ENCODE measurements around the gene MGAM2.

The MGAM2 gene

DNA sequence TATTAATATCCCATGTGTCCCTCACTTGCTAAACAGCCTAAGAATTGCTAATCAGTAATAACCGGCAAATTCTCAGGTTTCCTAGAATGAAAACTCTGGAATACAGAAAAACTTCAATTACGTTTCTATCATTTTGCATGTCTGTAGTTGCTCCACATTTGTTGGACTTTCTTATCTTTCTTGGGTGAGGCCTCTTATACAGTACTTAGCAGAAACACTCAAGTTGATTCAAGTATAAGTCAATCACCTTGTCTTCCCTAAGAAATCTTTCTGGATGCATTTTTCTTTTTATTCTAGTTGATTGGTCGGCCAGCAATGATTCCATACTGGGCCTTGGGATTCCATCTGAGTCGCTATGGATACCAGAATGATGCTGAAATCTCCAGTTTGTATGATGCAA is 61.4 kb downstream of the MGAM2 start:
- Histone ChIP-seq H3K79me1 (ENCODE audit: low read depth, low read length) (no peaks in the 10 kb centered on the region), H2BK120ac (ENCODE audit: low read depth, low read length) (no peak overlapping the region), H4K8ac (ENCODE audit: low read depth, low read length) (no peak overlapping the region), H2AFZ (ENCODE audit: low read length) (no peak overlapping the region), H3K27ac (replicated peaks; ENCODE audit: low read length) (no peak overlapping the region), H3K18ac (ENCODE audit: low read length) (no peak overlapping the region), H3K23ac (ENCODE audit: low read depth, low read length, poor library complexity) (no peak overlapping the region), H3K36me3 (replicated peaks in 1 of 2; ENCODE audit: control insufficient read depth in 2 of 2, insufficient read depth in 2 of 2, low read length in 2 of 2) (no peaks in the 10 kb centered on the region), H3K4me3 (ENCODE audit: low read length in 2 of 2) (no peak overlapping the region), H3K9ac (ENCODE audit: low read depth, low read length, poor library complexity) (no peak overlapping the region), H2BK15ac (ENCODE audit: low read length) (no peak overlapping the region), H3K4me1 (ENCODE audit: control insufficient read depth in 2 of 2, insufficient read depth in 1 of 2, low read depth in 1 of 2, low read length in 2 of 2) (no peaks in the 10 kb centered on the region), H3K14ac (ENCODE audit: low read length) (no peak overlapping the region), H2BK12ac (ENCODE audit: low read length) (no peak overlapping the region), H2BK5ac (ENCODE audit: low read length) (no peak overlapping the region), H3K27me3 (ENCODE audit: control insufficient read depth in 3 of 3, insufficient read depth in 3 of 3, low read depth in 1 of 3, low read length in 3 of 3) (no peaks in the 10 kb centered on the region), H3K4me2 (ENCODE audit: insufficient read depth, low read length, poor library complexity, severe bottlenecking) (no peak overlapping the region), H2AK5ac (ENCODE audit: low read depth, low read length) (no peak overlapping the region), H3K4ac (ENCODE audit: low read length) (no peak overlapping the region), H3K9me3 (replicated peaks in 1 of 2; ENCODE audit: control insufficient read depth in 2 of 2, insufficient read depth in 1 of 2, low read depth in 1 of 2, low read length in 2 of 2) (no peaks in the 10 kb centered on the region), H4K91ac (ENCODE audit: low read depth, low read length, poor library complexity) (no peak overlapping the region)
- DNase-seq (ENCODE audit: low spot score): no peak
- WGBS, 2 donors (ENCODE audit: extremely low coverage in 2 of 2, insufficient read length in 2 of 2, insufficient replicate concordance in 1 of 2): no CpG with 5 or more reads among the region's 4 CpGs

- no peak overlapping the region for H3K23ac ChIP-seq (ENCODE audit: low read depth, low read length, poor library complexity)
- no peak overlapping the region for H4K8ac ChIP-seq (ENCODE audit: low read depth, low read length)
- H2BK5ac ChIP-seq (ENCODE audit: low read length): no peak overlapping the region
- H2BK120ac ChIP-seq (ENCODE audit: low read depth, low read length): no peak overlapping the region
- no peaks in the 10 kb centered on the region for H3K36me3 ChIP-seq (replicated peaks in 1 of 2; ENCODE audit: control insufficient read depth in 2 of 2, insufficient read depth in 2 of 2, low read length in 2 of 2)
- H3K79me1 ChIP-seq (ENCODE audit: low read depth, low read length): no peaks in the 10 kb centered on the region
- DNase-seq (ENCODE audit: low spot score): no peak
- H3K4me3 ChIP-seq (ENCODE audit: low read length in 2 of 2): no peak overlapping the region
- H3K27ac ChIP-seq (replicated peaks; ENCODE audit: low read length): no peak overlapping the region
- no peak overlapping the region for H3K4me2 ChIP-seq (ENCODE audit: insufficient read depth, low read length, poor library complexity, severe bottlenecking)
- H2AK5ac ChIP-seq (ENCODE audit: low read depth, low read length): no peak overlapping the region
- no peak overlapping the region for H3K9ac ChIP-seq (ENCODE audit: low read depth, low read length, poor library complexity)
- no peaks in the 10 kb centered on the region for H3K9me3 ChIP-seq (replicated peaks in 1 of 2; ENCODE audit: control insufficient read depth in 2 of 2, insufficient read depth in 1 of 2, low read depth in 1 of 2, low read length in 2 of 2)
- no peak overlapping the region for H2BK12ac ChIP-seq (ENCODE audit: low read length)
- no peak overlapping the region for H3K14ac ChIP-seq (ENCODE audit: low read length)
- no CpG with 5 or more reads among the region's 2 CpGs for WGBS, 2 donors (ENCODE audit: extremely low coverage in 2 of 2, insufficient read length in 2 of 2, insufficient replicate concordance in 1 of 2)
- H3K4me1 ChIP-seq (ENCODE audit: control insufficient read depth in 2 of 2, insufficient read depth in 1 of 2, low read depth in 1 of 2, low read length in 2 of 2): no peaks in the 10 kb centered on the region
- H3K27me3 ChIP-seq (ENCODE audit: control insufficient read depth in 3 of 3, insufficient read depth in 3 of 3, low read depth in 1 of 3, low read length in 3 of 3): no peaks in the 10 kb centered on the region
- no peak overlapping the region for H4K91ac ChIP-seq (ENCODE audit: low read depth, low read length, poor library complexity)
- H2BK15ac ChIP-seq (ENCODE audit: low read length): no peak overlapping the region
- H3K18ac ChIP-seq (ENCODE audit: low read length): no peak overlapping the region
- no peak overlapping the region for H2AFZ ChIP-seq (ENCODE audit: low read length)
- H3K4ac ChIP-seq (ENCODE audit: low read length): no peak overlapping the region
Observed at GRCh38 chr7:142174441-142174840, 62.9 kb downstream of the MGAM2 start.

DNA sequence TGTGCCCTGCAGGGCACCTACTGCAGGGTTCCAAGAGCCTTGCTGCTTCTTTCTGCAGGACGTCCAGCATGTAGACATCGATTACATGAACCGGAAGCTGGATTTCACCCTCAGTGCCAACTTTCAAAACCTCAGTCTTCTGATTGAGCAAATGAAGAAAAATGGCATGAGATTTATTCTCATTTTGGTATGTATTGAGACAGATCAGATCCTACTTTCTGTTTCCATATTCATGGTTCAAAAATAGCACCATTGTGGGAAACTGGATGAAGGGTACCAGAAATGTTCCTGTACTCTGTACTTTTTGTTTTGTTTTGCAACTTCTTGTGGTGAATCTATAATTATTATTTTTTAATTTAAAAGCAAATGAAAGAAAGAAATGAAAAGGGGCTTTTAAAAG is 64.1 kb downstream of the MGAM2 start:
- Histone ChIP-seq H2BK120ac (ENCODE audit: low read depth, low read length) (no peak overlapping the region), H2AK5ac (ENCODE audit: low read depth, low read length) (no peak overlapping the region), H3K9ac (ENCODE audit: low read depth, low read length, poor library complexity) (no peak overlapping the region), H3K4me1 (ENCODE audit: control insufficient read depth in 2 of 2, insufficient read depth in 1 of 2, low read depth in 1 of 2, low read length in 2 of 2) (no peaks in the 10 kb centered on the region), H2BK5ac (ENCODE audit: low read length) (no peak overlapping the region), H2BK15ac (ENCODE audit: low read length) (no peak overlapping the region), H4K8ac (ENCODE audit: low read depth, low read length) (no peak overlapping the region), H2BK12ac (ENCODE audit: low read length) (no peak overlapping the region), H3K14ac (ENCODE audit: low read length) (no peak overlapping the region), H3K27me3 (ENCODE audit: control insufficient read depth in 3 of 3, insufficient read depth in 3 of 3, low read depth in 1 of 3, low read length in 3 of 3) (no peaks in the 10 kb centered on the region), H3K36me3 (replicated peaks in 1 of 2; ENCODE audit: control insufficient read depth in 2 of 2, insufficient read depth in 2 of 2, low read length in 2 of 2) (no peaks in the 10 kb centered on the region), H3K23ac (ENCODE audit: low read depth, low read length, poor library complexity) (no peak overlapping the region), H3K9me3 (replicated peaks in 1 of 2; ENCODE audit: control insufficient read depth in 2 of 2, insufficient read depth in 1 of 2, low read depth in 1 of 2, low read length in 2 of 2) (no peaks in the 10 kb centered on the region), H3K18ac (ENCODE audit: low read length) (no peak overlapping the region), H2AFZ (ENCODE audit: low read length) (no peak overlapping the region), H3K4ac (ENCODE audit: low read length) (no peak overlapping the region), H3K27ac (replicated peaks; ENCODE audit: low read length) (no peak overlapping the region), H4K91ac (ENCODE audit: low read depth, low read length, poor library complexity) (no peak overlapping the region), H3K4me3 (ENCODE audit: low read length in 2 of 2) (no peak overlapping the region), H3K4me2 (ENCODE audit: insufficient read depth, low read length, poor library complexity, severe bottlenecking) (no peak overlapping the region), H3K79me1 (ENCODE audit: low read depth, low read length) (no peaks in the 10 kb centered on the region)
- no peak for DNase-seq (ENCODE audit: low spot score)
- WGBS, 2 donors (ENCODE audit: extremely low coverage in 2 of 2, insufficient read length in 2 of 2, insufficient replicate concordance in 1 of 2): no CpG with 5 or more reads among the region's 3 CpGs

- Histone ChIP-seq H3K23ac (ENCODE audit: low read depth, low read length, poor library complexity) (no peak overlapping the region), H3K9ac (ENCODE audit: low read depth, low read length, poor library complexity) (no peak overlapping the region), H3K18ac (ENCODE audit: low read length) (no peak overlapping the region), H4K8ac (ENCODE audit: low read depth, low read length) (no peak overlapping the region), H3K4ac (ENCODE audit: low read length) (no peak overlapping the region), H3K4me2 (ENCODE audit: insufficient read depth, low read length, poor library complexity, severe bottlenecking) (no peak overlapping the region), H2BK5ac (ENCODE audit: low read length) (no peak overlapping the region), H3K27ac (replicated peaks; ENCODE audit: low read length) (no peak overlapping the region), H3K4me1 (ENCODE audit: control insufficient read depth in 2 of 2, insufficient read depth in 1 of 2, low read depth in 1 of 2, low read length in 2 of 2) (no peaks in the 10 kb centered on the region), H3K36me3 (replicated peaks in 1 of 2; ENCODE audit: control insufficient read depth in 2 of 2, insufficient read depth in 2 of 2, low read length in 2 of 2) (no peaks in the 10 kb centered on the region), H3K79me1 (ENCODE audit: low read depth, low read length) (no peaks in the 10 kb centered on the region), H2AFZ (ENCODE audit: low read length) (no peak overlapping the region), H2BK120ac (ENCODE audit: low read depth, low read length) (no peak overlapping the region), H3K27me3 (ENCODE audit: control insufficient read depth in 3 of 3, insufficient read depth in 3 of 3, low read depth in 1 of 3, low read length in 3 of 3) (no peaks in the 10 kb centered on the region), H3K9me3 (replicated peaks in 1 of 2; ENCODE audit: control insufficient read depth in 2 of 2, insufficient read depth in 1 of 2, low read depth in 1 of 2, low read length in 2 of 2) (no peaks in the 10 kb centered on the region), H2AK5ac (ENCODE audit: low read depth, low read length) (no peak overlapping the region), H3K4me3 (ENCODE audit: low read length in 2 of 2) (no peak overlapping the region), H2BK15ac (ENCODE audit: low read length) (no peak overlapping the region), H2BK12ac (ENCODE audit: low read length) (no peak overlapping the region), H3K14ac (ENCODE audit: low read length) (no peak overlapping the region), H4K91ac (ENCODE audit: low read depth, low read length, poor library complexity) (no peak overlapping the region)
- no peak for DNase-seq (ENCODE audit: low spot score)
- WGBS, 2 donors (ENCODE audit: extremely low coverage in 2 of 2, insufficient read length in 2 of 2, insufficient replicate concordance in 1 of 2): no CpG with 5 or more reads among the region's 1 CpG
Observed at GRCh38 chr7:142176901-142177300, 65.4 kb downstream of the MGAM2 start.

All from neuronal stem cell (in vitro differentiated cells).